Stimulated activated CD4-positive, alpha-beta T cell treated with anti-CD3 and anti-CD28 coated beads, Interleukin-4, amount 100 ng/mL, for 48 hours (primary cell): ENCODE measurements around the gene SLC30A7.
"Not testable (repeated sequence)": the region's sequence is repeated elsewhere in the genome, so short reads cannot be mapped to it uniquely, and the experiment has no call there.

ENCODE experiments used
- DNase-seq, 2 donors: peaks; one replicate each; pipeline ENCODE4 v3.0.0-alpha.2; 2020; ENCODE audit warnings: low read depth in 2 of 2

SLC30A7 gene

GRCh38 chr1:100895540-100896480 lies at the start of gene SLC30A7:
Gene SLC30A7 (plus strand): TSS chr1:100896090. CDS start chr1:100896263, 173 bp downstream.
- peak; percentile 98 for DNase-seq

- DNase-seq, result no peak
Measured at GRCh38 chr1:100847361-100848082, 48.4 kb upstream of the SLC30A7 start.

GRCh38 chr1:100851726-100852125 lies 44.2 kb upstream of the SLC30A7 start:
- no peak for DNase-seq

GRCh38 chr1:100852976-100853375 lies 42.9 kb upstream of the SLC30A7 start:
- no peak for DNase-seq

- not testable (repeated sequence) for DNase-seq
Measured at GRCh38 chr1:100855116-100855515, 40.8 kb upstream of the SLC30A7 start.

- no peak for DNase-seq
Measured at GRCh38 chr1:100860397-100860991, 35.4 kb upstream of the SLC30A7 start.

GRCh38 chr1:100861379-100861778 lies 34.5 kb upstream of the SLC30A7 start:
- no peak for DNase-seq

- no peak for DNase-seq
Measured at GRCh38 chr1:100862591-100862990, 33.3 kb upstream of the SLC30A7 start.

- no peak for DNase-seq
Measured at GRCh38 chr1:100866041-100866900, 29.6 kb upstream of the SLC30A7 start.

- DNase-seq, result no peak
Measured at GRCh38 chr1:100866901-100867206, 29.0 kb upstream of the SLC30A7 start.

- no peak for DNase-seq
Measured at GRCh38 chr1:100868364-100868995, 27.4 kb upstream of the SLC30A7 start.

GRCh38 chr1:100869996-100870395 lies 25.9 kb upstream of the SLC30A7 start:
- DNase-seq, result no peak

GRCh38 chr1:100874433-100874832 lies 21.5 kb upstream of the SLC30A7 start:
- DNase-seq, result no peak

GRCh38 chr1:100875228-100875627 lies 20.7 kb upstream of the SLC30A7 start:
- DNase-seq, result no peak

- no peak for DNase-seq
Measured at GRCh38 chr1:100876291-100876690, 19.6 kb upstream of the SLC30A7 start.

- DNase-seq, result no peak
Measured at GRCh38 chr1:100879422-100879821, 16.5 kb upstream of the SLC30A7 start.

GRCh38 chr1:100881687-100882086 lies 14.2 kb upstream of the SLC30A7 start:
- DNase-seq, result no peak

GRCh38 chr1:100882698-100883097 lies 13.2 kb upstream of the SLC30A7 start:
- no peak for DNase-seq

GRCh38 chr1:100883963-100884362 lies 11.9 kb upstream of the SLC30A7 start:
- DNase-seq, result no peak

GRCh38 chr1:100889007-100889406 lies 6.9 kb upstream of the SLC30A7 start:
- DNase-seq, result not testable (repeated sequence)

- not testable (repeated sequence) for DNase-seq
Measured at GRCh38 chr1:100889869-100890482, 5.9 kb upstream of the SLC30A7 start.
